Osteocyte (in vitro differentiated cells): ENCODE data around the gene FAAP20. TPM values are rescaled to one million over a fixed set of nuclear protein-coding genes. Genes with fewer than 3 reads are reported as not detected.

Experiments used
- DNase-seq: peaks from one replicate; pipeline ENCODE4 v3.0.0; 2021; ENCODE audit warnings: mixed read lengths; ENCODE audit not compliant: unreplicated experiment; ENCODE audit errors: extremely low spot score
- H3K27ac Mint-ChIP-seq: one replicate; pipeline ENCODE4 v1.8.0; 2021; ENCODE audit warnings: mild to moderate bottlenecking, mixed read lengths; ENCODE audit not compliant: unreplicated experiment
- H3K27me3 Mint-ChIP-seq: one replicate; pipeline ENCODE4 v1.8.0; 2021; ENCODE audit warnings: mixed read lengths; ENCODE audit not compliant: unreplicated experiment
- H3K36me3 Mint-ChIP-seq: one replicate; pipeline ENCODE4 v1.8.0; 2021; ENCODE audit warnings: mixed read lengths; ENCODE audit not compliant: unreplicated experiment
- H3K4me1 Mint-ChIP-seq: one replicate; pipeline ENCODE4 v1.8.0; 2021; ENCODE audit warnings: mixed read lengths; ENCODE audit not compliant: unreplicated experiment
- H3K4me3 Mint-ChIP-seq: one replicate; pipeline ENCODE4 v1.8.0; 2021; ENCODE audit warnings: mild to moderate bottlenecking, moderate library complexity, mixed read lengths; ENCODE audit not compliant: unreplicated experiment
- H3K9me3 Mint-ChIP-seq: one replicate; pipeline ENCODE4 v1.8.0; 2021; ENCODE audit warnings: mixed read lengths; ENCODE audit not compliant: unreplicated experiment
- CTCF ChIP-seq: fragments of 200-600 bp; sonication (generic); IDR thresholded peaks from 2 replicates; pipeline ENCODE4 v1.5.0; 2021; ENCODE audit warnings: antibody characterized with exemption, mild to moderate bottlenecking, moderate library complexity
- total RNA-seq: library from RNA; stranded (reverse); gene quantifications from 2 replicates; pipeline ENCODE4 v1.2.1, GENCODE V29; 2021

FAAP20 gene
- total RNA-seq, 1 donor from 2014 or later: 90.4 TPM

- peaks cover 14% of the 10 kb centered on the region for H3K36me3 Mint-ChIP-seq
- peaks cover 39% of the 10 kb centered on the region for H3K4me1 Mint-ChIP-seq
- peak; percentile 85 for DNase-seq
- peak overlapping the region; percentile 96 for H3K27ac Mint-ChIP-seq
- H3K27me3 Mint-ChIP-seq: no peaks in the 10 kb centered on the region
- peak overlapping the region; percentile 96 for H3K4me3 Mint-ChIP-seq
- TF ChIP-seq CTCF: no peak
- H3K9me3 Mint-ChIP-seq: no peaks in the 10 kb centered on the region
Observed at GRCh38 chr1:2229037-2229864, 34.7 kb upstream of the FAAP20 start.

- no peaks in the 10 kb centered on the region for H3K9me3 Mint-ChIP-seq
- peaks cover 14% of the 10 kb centered on the region for H3K36me3 Mint-ChIP-seq
- no peak for TF ChIP-seq CTCF
- H3K27ac Mint-ChIP-seq: peak overlapping the region; percentile 96
- no peaks in the 10 kb centered on the region for H3K27me3 Mint-ChIP-seq
- H3K4me3 Mint-ChIP-seq: peak overlapping the region; percentile 96
- peaks cover 33% of the 10 kb centered on the region for H3K4me1 Mint-ChIP-seq
- peak; percentile 82 for DNase-seq
Observed at GRCh38 chr1:2228694-2229036, 34.1 kb upstream of the FAAP20 start.

- H3K4me3 Mint-ChIP-seq: peak within 1 kb of the TSS; percentile 96
- peaks cover 14% of the 10 kb centered on the region for H3K36me3 Mint-ChIP-seq
- TF ChIP-seq CTCF: no peak
- DNase-seq: no peak
- H3K27ac Mint-ChIP-seq: peak within 1 kb of the TSS; percentile 96
- H3K9me3 Mint-ChIP-seq: no peaks in the 10 kb centered on the region
- H3K4me1 Mint-ChIP-seq: peaks cover 29% of the 10 kb centered on the region
- no peaks in the 10 kb centered on the region for H3K27me3 Mint-ChIP-seq
Observed at GRCh38 chr1:2228157-2228594, 33.6 kb upstream of the FAAP20 start, which contains the start of gene SKI. Gene SKI, plus strand, starts transcription at chr1:2228319. Its CDS starts 448 bp downstream, at chr1:2228767.

GRCh38 chr1:2227346-2228156 is 33.0 kb upstream of the FAAP20 start:
- Mint-ChIP-seq H3K36me3 (peaks cover 14% of the 10 kb centered on the region), H3K27ac (no peak overlapping the region), H3K4me3 (peak overlapping the region; percentile 51), H3K27me3 (no peaks in the 10 kb centered on the region), H3K9me3 (no peaks in the 10 kb centered on the region), H3K4me1 (peaks cover 22% of the 10 kb centered on the region)
- peak; percentile 100 for DNase-seq
- peak; percentile 9 for TF ChIP-seq CTCF
